ENCODE measurements around the gene COPZ2.

- TF ChIP-seq CTCF (tag by site-specific recombination; IDR thresholded peaks at IDR 0.05) (no peak), YY1 (tag by site-specific recombination; IDR thresholded peaks at IDR 0.05) (no peak; the same call in 1 of the 2 replicates), ZNF335 (tag by site-specific recombination; conservative IDR thresholded peaks at IDR 0.05) (peak; percentile 33; the same call in 1 of the 2 replicates), ZEB2 (tag by site-specific recombination; IDR thresholded peaks at IDR 0.05) (peak; percentile 72; the same call in 1 of the 2 replicates), ZNF510 (tag by site-specific recombination; IDR thresholded peaks at IDR 0.05; ENCODE audit: insufficient replicate concordance) (no peak), ZNF473 (tag by site-specific recombination; IDR thresholded peaks at IDR 0.05) (no peak)
Observed at GRCh38 chr17:48055531-48056245, 18.1 kb upstream of the COPZ2 start.
